Measurements from ENCODE around the gene MED13L.

DNA sequence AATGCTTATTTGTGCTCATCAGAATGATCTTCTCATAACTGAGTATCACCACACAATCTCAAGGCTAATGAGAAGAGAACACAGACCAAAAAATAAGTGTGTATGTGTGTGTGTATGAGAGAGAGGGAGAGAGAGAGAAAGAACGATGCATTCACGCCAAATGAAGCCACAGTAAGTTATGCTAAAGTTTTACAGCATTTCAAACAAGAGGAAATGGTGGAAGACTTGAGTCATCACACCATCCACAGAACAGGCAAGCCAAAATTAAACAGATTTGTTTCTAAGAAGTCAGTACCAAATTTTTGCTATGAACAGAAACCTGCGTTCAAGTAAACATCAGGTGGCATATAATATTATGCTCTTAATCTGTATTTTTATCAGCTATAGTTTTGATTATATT, 141.2 kb downstream of the MED13L start:
- no peak for TF ChIP-seq ZNF70 (CRISPR knock-in tag; IDR thresholded peaks at IDR 0.05)
- TF ChIP-seq, protein P1, sequence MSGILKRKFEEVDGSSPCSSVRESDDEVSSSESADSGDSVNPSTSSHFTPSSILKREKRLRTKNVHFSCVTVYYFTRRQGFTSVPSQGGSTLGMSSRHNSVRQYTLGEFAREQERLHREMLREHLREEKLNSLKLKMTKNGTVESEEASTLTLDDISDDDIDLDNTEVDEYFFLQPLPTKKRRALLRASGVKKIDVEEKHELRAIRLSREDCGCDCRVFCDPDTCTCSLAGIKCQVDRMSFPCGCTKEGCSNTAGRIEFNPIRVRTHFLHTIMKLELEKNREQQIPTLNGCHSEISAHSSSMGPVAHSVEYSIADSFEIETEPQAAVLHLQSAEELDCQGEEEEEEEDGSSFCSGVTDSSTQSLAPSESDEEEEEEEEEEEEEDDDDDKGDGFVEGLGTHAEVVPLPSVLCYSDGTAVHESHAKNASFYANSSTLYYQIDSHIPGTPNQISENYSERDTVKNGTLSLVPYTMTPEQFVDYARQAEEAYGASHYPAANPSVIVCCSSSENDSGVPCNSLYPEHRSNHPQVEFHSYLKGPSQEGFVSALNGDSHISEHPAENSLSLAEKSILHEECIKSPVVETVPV (CRISPR knock-in tag; IDR thresholded peaks at IDR 0.05): no peak
- TF ChIP-seq, protein P2, sequence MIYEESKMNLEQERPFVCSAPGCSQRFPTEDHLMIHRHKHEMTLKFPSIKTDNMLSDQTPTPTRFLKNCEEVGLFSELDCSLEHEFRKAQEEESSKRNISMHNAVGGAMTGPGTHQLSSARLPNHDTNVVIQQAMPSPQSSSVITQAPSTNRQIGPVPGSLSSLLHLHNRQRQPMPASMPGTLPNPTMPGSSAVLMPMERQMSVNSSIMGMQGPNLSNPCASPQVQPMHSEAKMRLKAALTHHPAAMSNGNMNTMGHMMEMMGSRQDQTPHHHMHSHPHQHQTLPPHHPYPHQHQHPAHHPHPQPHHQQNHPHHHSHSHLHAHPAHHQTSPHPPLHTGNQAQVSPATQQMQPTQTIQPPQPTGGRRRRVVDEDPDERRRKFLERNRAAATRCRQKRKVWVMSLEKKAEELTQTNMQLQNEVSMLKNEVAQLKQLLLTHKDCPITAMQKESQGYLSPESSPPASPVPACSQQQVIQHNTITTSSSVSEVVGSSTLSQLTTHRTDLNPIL (CRISPR knock-in tag; IDR thresholded peaks at IDR 0.05; ENCODE audit: low read depth): no peak
